ENCODE measurements around the gene ZDHHC7. TPM values are rescaled to one million over a fixed set of nuclear protein-coding genes. Genes with fewer than 3 reads are reported as not detected.

ZDHHC7 gene
- total RNA-seq, 2 experiments from 2014 or later, result 22.5 to 24.3 TPM

- Histone ChIP-seq H3K4me2 (ENCODE audit: low read length) (no peak overlapping the region), H3K36me3 (ENCODE audit: insufficient read depth, low read length) (no peaks in the 10 kb centered on the region), H2AFZ (ENCODE audit: low read length) (no peak overlapping the region), H4K20me1 (ENCODE audit: insufficient read depth, low read length) (no peaks in the 10 kb centered on the region), H3K27ac (ENCODE audit: low read depth, low read length, poor library complexity, severe bottlenecking) (no peak overlapping the region), H3K4me1 (ENCODE audit: insufficient read depth, low read length, poor library complexity, severe bottlenecking) (no peaks in the 10 kb centered on the region), H3K9me3 (ENCODE audit: low read length) (no peaks in the 10 kb centered on the region), H3K9me2 (ENCODE audit: insufficient read depth, low read length) (no peaks in the 10 kb centered on the region), H3K4me3 (ENCODE audit: low read depth, low read length, poor library complexity, severe bottlenecking) (no peak overlapping the region), H3K79me2 (ENCODE audit: insufficient read depth, low read depth, low read length) (no peaks in the 10 kb centered on the region)
- POLR2A ChIA-PET, result no interaction called here
- CTCF ChIA-PET (ENCODE audit: unreplicated experiment), result no interaction called here
- TF ChIP-seq EZH2phosphoT487 (IDR thresholded peaks at IDR 0.05; ENCODE audit: borderline replicate concordance, low read depth, low read length) (no peak), CTCF (conservative IDR thresholded peaks at IDR 0.05; ENCODE audit: low read length) (no peak)
- no TSS peak for BruUV-seq (replicated peaks)
- DNase-seq (ENCODE audit: low spot score), result no peak
- intact Hi-C loops (cut with micrococcal nuclease; ENCODE audit: unreplicated experiment), result no loop called here
Observed at GRCh38 chr16:84929421-84930297, 81.7 kb downstream of the ZDHHC7 start.

GRCh38 chr16:84928679-84929420 lies 82.5 kb downstream of the ZDHHC7 start:
- H2AFZ ChIP-seq (ENCODE audit: low read length), result no peak overlapping the region
- no peaks in the 10 kb centered on the region for H4K20me1 ChIP-seq (ENCODE audit: insufficient read depth, low read length)
- H3K9me3 ChIP-seq (ENCODE audit: low read length), result no peaks in the 10 kb centered on the region
- BruUV-seq (replicated peaks), result no TSS peak
- H3K4me3 ChIP-seq (ENCODE audit: low read depth, low read length, poor library complexity, severe bottlenecking), result no peak overlapping the region
- no peaks in the 10 kb centered on the region for H3K4me1 ChIP-seq (ENCODE audit: insufficient read depth, low read length, poor library complexity, severe bottlenecking)
- H3K79me2 ChIP-seq (ENCODE audit: insufficient read depth, low read depth, low read length), result no peaks in the 10 kb centered on the region
- DNase-seq (ENCODE audit: low spot score), result no peak
- intact Hi-C loops (cut with micrococcal nuclease; ENCODE audit: unreplicated experiment), result no loop called here
- no peaks in the 10 kb centered on the region for H3K36me3 ChIP-seq (ENCODE audit: insufficient read depth, low read length)
- H3K9me2 ChIP-seq (ENCODE audit: insufficient read depth, low read length), result no peaks in the 10 kb centered on the region
- ChIA-PET CTCF (ENCODE audit: unreplicated experiment) (no interaction called here), POLR2A (no interaction called here)
- no peak overlapping the region for H3K27ac ChIP-seq (ENCODE audit: low read depth, low read length, poor library complexity, severe bottlenecking)
- H3K4me2 ChIP-seq (ENCODE audit: low read length), result no peak overlapping the region
- TF ChIP-seq EZH2phosphoT487 (IDR thresholded peaks at IDR 0.05; ENCODE audit: borderline replicate concordance, low read depth, low read length), result no peak
- TF ChIP-seq CTCF (conservative IDR thresholded peaks at IDR 0.05; ENCODE audit: low read length), result no peak
